H1 (cell line): Measurements from ENCODE around the gene DNAJB6. TPM values are rescaled to one million over a fixed set of nuclear protein-coding genes. Genes with fewer than 3 reads are reported as not detected.

Experiments used
- CTCF ChIA-PET: fragments of 300-600 bp; sonication (Branson Sonifier 250); formaldehyde crosslinking; loops from one replicate; lab custom pipeline; 2021; ENCODE audit not compliant: partially characterized antibody; lab: Charles Lee
- POLR2A ChIA-PET: fragments of 300-600 bp; sonication (Branson Sonifier 250); formaldehyde crosslinking; loops from one replicate; lab custom pipeline; 2021; ENCODE audit warnings: inconsistent platforms; ENCODE audit not compliant: partially characterized antibody; lab: Charles Lee
- DNase-seq, 2 experiments: peaks; one replicate each; pipeline versions ENCODE4 v3.0.0 to v3.0.0-alpha.2; 2010 to 2022; ENCODE audit warnings: low spot score in 2 of 2, low read depth in 1 of 2, mixed read lengths in 1 of 2
- FAIRE-seq: peaks from 2 replicates; lab custom pipeline; 2011; peaks lifted over from hg19 to GRCh38; lab: Jason Lieb, UNC
- H2AFZ ChIP-seq: 2 replicates; pipeline ENCODE4 v1.8.1; 2012; ENCODE audit warnings: low read length, inconsistent platforms
- H2AK5ac ChIP-seq: 2 replicates; pipeline ENCODE4 v1.6.1; 2013; ENCODE audit warnings: low read depth, low read length
- H2BK120ac ChIP-seq: replicated peaks from 2 replicates; pipeline ENCODE3; 2013; ENCODE audit warnings: low read depth, low read length, inconsistent platforms
- H2BK12ac ChIP-seq: 2 replicates; pipeline ENCODE4 v1.6.1; 2013; ENCODE audit warnings: low read depth, low read length
- H2BK15ac ChIP-seq: 2 replicates; pipeline ENCODE4 v1.6.1; 2013; ENCODE audit warnings: low read length
- H2BK20ac ChIP-seq: 2 replicates; pipeline ENCODE4 v1.6.1; 2013; ENCODE audit warnings: low read length
- H2BK5ac ChIP-seq: 2 replicates; pipeline ENCODE4 v1.6.1; 2013; ENCODE audit warnings: low read depth, low read length
- H3K14ac ChIP-seq: 2 replicates; pipeline ENCODE4 v1.6.1; 2013; ENCODE audit warnings: inconsistent platforms; ENCODE audit not compliant: insufficient read length
- H3K18ac ChIP-seq: 2 replicates; pipeline ENCODE4 v1.6.1; 2013; ENCODE audit warnings: low read length; ENCODE audit errors: extremely low read depth
- H3K23ac ChIP-seq: 2 replicates; pipeline ENCODE4 v1.6.1; 2013; ENCODE audit warnings: inconsistent platforms; ENCODE audit not compliant: insufficient read length
- H3K23me2 ChIP-seq: 2 replicates; pipeline ENCODE4 v1.6.1; 2013; ENCODE audit warnings: low read depth, low read length
- H3K27ac ChIP-seq: 2 replicates; pipeline ENCODE4 v1.6.1; 2011; ENCODE audit warnings: low read depth, low read length, inconsistent platforms
- H3K27me3 ChIP-seq, 4 experiments: replicated peaks in 1 of 4; 1 replicate in 1 of 4; 2 replicates in 3 of 4; pipeline versions ENCODE4 v1.6.1 to v1.8.1; 2011 to 2013; ENCODE audit warnings: low read length in 3 of 4, mild to moderate bottlenecking in 3 of 4, inconsistent platforms in 2 of 4, mixed read lengths in 2 of 4, moderate library complexity in 1 of 4; ENCODE audit not compliant: control insufficient read depth in 3 of 4, insufficient read depth in 3 of 4; ENCODE audit errors: extremely low read depth in 1 of 4
- H3K36me3 ChIP-seq, 4 experiments: 2 replicates each; pipeline versions ENCODE4 v1.6.1 to v1.8.1; 2011 to 2013; ENCODE audit warnings: mild to moderate bottlenecking in 4 of 4, low read length in 3 of 4, moderate library complexity in 2 of 4, control low read depth in 1 of 4, inconsistent platforms in 1 of 4; ENCODE audit not compliant: insufficient read depth in 4 of 4, control insufficient read depth in 2 of 4
- H3K4ac ChIP-seq: replicated peaks from 2 replicates; pipeline ENCODE3; 2013; ENCODE audit warnings: low read length, low read depth, mixed read lengths, inconsistent platforms; ENCODE audit not compliant: insufficient read length
- H3K4me1 ChIP-seq, 4 experiments: replicated peaks in 1 of 4; 1 replicate in 1 of 4; 2 replicates in 3 of 4; pipeline versions ENCODE4 v1.6.1 to v1.8.1; 2011 to 2013; ENCODE audit warnings: low read length in 3 of 4, inconsistent platforms in 2 of 4, mixed read lengths in 1 of 4; ENCODE audit not compliant: insufficient read depth in 4 of 4, control insufficient read depth in 3 of 4
- H3K4me2 ChIP-seq, 2 experiments: 2 replicates each; pipeline versions ENCODE4 v1.6.1 to v1.8.1; 2011 to 2013; ENCODE audit warnings: low read depth in 2 of 2, low read length in 2 of 2, control low read depth in 1 of 2, inconsistent platforms in 1 of 2, mild to moderate bottlenecking in 1 of 2; ENCODE audit not compliant: insufficient read depth in 1 of 2
- H3K4me3 ChIP-seq, 4 experiments: fragments of 200-600, 300-600 bp in 1 of 4; sonication (generic), shearing (Covaris generic), sonication (Bioruptor Twin) in 1 of 4; 2 replicates each; pipeline versions ENCODE4 v1.5.1 to v1.8.1; 2011 to 2016; ENCODE audit warnings: low read length in 4 of 4, low read depth in 3 of 4, control low read depth in 2 of 4, inconsistent platforms in 2 of 4, mild to moderate bottlenecking in 2 of 4, mixed read lengths in 1 of 4, moderate library complexity in 1 of 4; ENCODE audit not compliant: insufficient read depth in 2 of 4; ENCODE audit errors: extremely low read depth in 1 of 4
- H3K56ac ChIP-seq: replicated peaks from 2 replicates; pipeline ENCODE3; 2013; ENCODE audit warnings: low read depth, mild to moderate bottlenecking, mixed read lengths, low read length, inconsistent platforms; ENCODE audit not compliant: insufficient read length
- H3K79me1 ChIP-seq: 2 replicates; pipeline ENCODE4 v1.6.1; 2013; ENCODE audit warnings: low read depth, low read length, control low read depth
- H3K79me2 ChIP-seq, 2 experiments: 2 replicates each; pipeline versions ENCODE4 v1.6.1 to v1.8.1; 2012 to 2013; ENCODE audit warnings: low read length in 2 of 2, mild to moderate bottlenecking in 2 of 2, inconsistent platforms in 1 of 2; ENCODE audit not compliant: insufficient read depth in 2 of 2, control insufficient read depth in 1 of 2
- H3K9ac ChIP-seq, 4 experiments: replicated peaks in 1 of 4; 1 replicate in 1 of 4; 2 replicates in 3 of 4; pipeline versions ENCODE4 v1.6.1 to v1.8.1; 2011 to 2013; ENCODE audit warnings: low read depth in 3 of 4, low read length in 3 of 4, control low read depth in 2 of 4, mild to moderate bottlenecking in 2 of 4, moderate library complexity in 2 of 4, inconsistent platforms in 1 of 4; ENCODE audit errors: extremely low read depth in 1 of 4
- H3K9me3 ChIP-seq, 2 experiments: 2 replicates each; pipeline versions ENCODE4 v1.6.1 to v1.8.1; 2012 to 2013; ENCODE audit warnings: mild to moderate bottlenecking in 2 of 2, moderate library complexity in 2 of 2, control low read depth in 1 of 2, inconsistent platforms in 1 of 2, low read depth in 1 of 2, low read length in 1 of 2, mixed read lengths in 1 of 2; ENCODE audit not compliant: insufficient read depth in 2 of 2
- H4K20me1 ChIP-seq, 2 experiments: replicated peaks in 1 of 2; 2 replicates each; pipeline versions ENCODE3 to v1.8.1; 2011 to 2013; ENCODE audit warnings: inconsistent platforms in 2 of 2, low read length in 2 of 2, mild to moderate bottlenecking in 1 of 2; ENCODE audit not compliant: insufficient read depth in 2 of 2, control insufficient read depth in 1 of 2
- H4K5ac ChIP-seq: 2 replicates; pipeline ENCODE4 v1.6.1; 2013; ENCODE audit warnings: low read length, low read depth, mixed read lengths, inconsistent platforms; ENCODE audit not compliant: insufficient read length
- H4K8ac ChIP-seq: 2 replicates; pipeline ENCODE4 v1.8.0; 2013; ENCODE audit warnings: mild to moderate bottlenecking, moderate library complexity, low read length, inconsistent platforms; ENCODE audit not compliant: insufficient read depth; ENCODE audit errors: extremely low read depth
- H4K91ac ChIP-seq: replicated peaks from 2 replicates; pipeline ENCODE3; 2013; ENCODE audit warnings: low read length, mixed read lengths, inconsistent platforms; ENCODE audit not compliant: insufficient read length
- WGBS, 2 experiments: shearing (Covaris generic) in 1 of 2; methylation state at CpG; one replicate each; pipeline versions ENCODE4 v1.1.6 to v1.1.7; 2013 to 2015; ENCODE audit warnings: low lambda C conversion rate in 2 of 2, mixed read lengths in 2 of 2, inconsistent platforms in 1 of 2, low coverage in 1 of 2, missing lambda C conversion rate in 1 of 2; ENCODE audit not compliant: insufficient replicate concordance in 2 of 2, insufficient coverage in 1 of 2, insufficient read length in 1 of 2; ENCODE audit errors: extremely low coverage in 1 of 2, missing lambda C conversion rate in 1 of 2; 5-methylcytosine and 5-hydroxymethylcytosine counted together
- polyA plus RNA-seq, 7 experiments: library from polyadenylated mRNA; depleted of rRNA in 3 of 7; stranded (reverse) in 5 of 7; unstranded in 2 of 7; fragments of >200 nt in 5 of 7; fragments of 200-250 nt in 2 of 7; gene quantifications; 1 replicate in 5 of 7; 2 replicates in 1 of 7; 4 replicates in 1 of 7; pipeline versions ENCODE4 v1.2.1 to v1.2.3, GENCODE V29; 2011 to 2013; ENCODE audit warnings: missing spikeins in 2 of 7, mixed read lengths in 2 of 7
- total RNA-seq: library from RNA; stranded (reverse); fragmentation: NEBNext Ultra II Directional; extraction: Animal tissue kit (Norgen Biotek cat#: 25700); gene quantifications from 2 replicates; pipeline ENCODE4 v1.2.1, GENCODE V29; 2021

Gene DNAJB6
- total and polyA plus RNA-seq, 2 of the 8 experiments (the other 6 are each of a cell fraction or from before 2014, with no cell fraction given), result 166 to 295 TPM

DNA sequence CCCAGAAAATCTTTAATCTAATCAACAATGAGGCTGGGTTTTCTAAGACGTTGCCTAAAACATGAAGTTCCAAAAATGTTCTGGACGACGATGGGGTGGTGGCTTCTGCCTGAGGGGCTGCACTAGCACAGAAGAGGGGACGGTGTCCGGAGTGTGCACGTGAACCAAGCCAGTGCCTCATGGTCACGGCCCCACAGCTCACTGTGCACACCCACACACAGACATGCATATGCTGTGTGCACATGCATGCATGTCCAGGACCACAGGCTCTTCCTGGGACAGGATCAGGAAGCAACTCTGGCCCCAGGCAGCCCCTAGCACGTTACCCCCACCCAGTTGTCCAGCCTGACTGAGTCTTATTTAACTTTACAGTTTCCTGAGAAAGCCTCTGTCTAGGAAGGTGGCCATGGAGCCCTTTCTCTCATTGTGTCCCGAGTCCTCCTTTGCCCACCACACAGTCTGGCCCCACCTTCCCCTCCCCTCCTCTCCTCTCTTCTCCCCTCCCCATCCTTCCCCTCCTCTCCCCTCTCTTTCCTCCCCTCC, 100.8 kb downstream of the DNAJB6 start:
- H4K91ac ChIP-seq, result no peak overlapping the region
- ChIA-PET CTCF (interaction anchor here (1.0 to 1.2 kb wide), 2 partner anchors 8 to 37 kb away, joined by 3 read pairs; no protein-coding TSS in a partner anchor), POLR2A (no interaction called here)
- FAIRE-seq, result no peak
- H3K4me3 ChIP-seq, result no peak overlapping the region
- peak overlapping the region; percentile 85 for H3K4ac ChIP-seq
- no peak overlapping the region for H3K27ac ChIP-seq
- H3K14ac ChIP-seq, result no peak overlapping the region
- WGBS, 2 experiments, result 88% methylated on average over 8 of the region's 9 CpGs; no CpG with 5 or more reads in 1 of the 2 experiments
- H3K36me3 ChIP-seq, result no peaks in the 10 kb centered on the region
- DNase-seq, result peak in 1 of 2 experiments; percentile 27
- H3K27me3 ChIP-seq, result no peaks in the 10 kb centered on the region; a peak in 1 of 7 replicates
- H2AFZ ChIP-seq, result no peak overlapping the region
- no peak overlapping the region; the same call in 1 of the 2 replicates for H2AK5ac ChIP-seq
- H3K9ac ChIP-seq, result no peak overlapping the region
- peaks cover 3% of the 10 kb centered on the region; the same call in 1 of the 2 replicates for H3K23me2 ChIP-seq
- no peak overlapping the region for H2BK20ac ChIP-seq
- no peak overlapping the region; the same call in 1 of the 2 replicates for H2BK12ac ChIP-seq
- no peaks in the 10 kb centered on the region for H3K79me1 ChIP-seq
- no peak overlapping the region for H4K5ac ChIP-seq
- no peak overlapping the region for H3K18ac ChIP-seq
- H2BK120ac ChIP-seq, result no peak overlapping the region
- H4K8ac ChIP-seq, result no peak overlapping the region
- peaks cover 10 to 15% of the 10 kb centered on the region in 2 experiments for H3K9me3 ChIP-seq
- no peak overlapping the region for H3K4me2 ChIP-seq
- H3K79me2 ChIP-seq, result no peaks in the 10 kb centered on the region
- peaks cover 0 to 3% (median 2%) of the 10 kb centered on the region in 4 experiments; a peak in 4 of 7 replicates for H3K4me1 ChIP-seq
- no peak overlapping the region for H2BK15ac ChIP-seq
- H3K56ac ChIP-seq, result no peak overlapping the region
- H4K20me1 ChIP-seq, result peaks cover 1 to 7% of the 10 kb centered on the region in 2 experiments
- no peak overlapping the region for H3K23ac ChIP-seq
- H2BK5ac ChIP-seq, result no peak overlapping the region
